Measurements from ENCODE around the gene RIMBP3B. TPM values are rescaled to one million over a fixed set of nuclear protein-coding genes. Genes with fewer than 3 reads are reported as not detected.
"Not testable (repeated sequence)": the region's sequence is repeated elsewhere in the genome, so short reads cannot be mapped to it uniquely, and the experiment has no call there.

RIMBP3B gene
- not detected in 2 replicates for total RNA-seq (2022)
- Bru-seq, nascent RNA, result not detected
- not detected for BruChase-seq, experiment 1, labeled RNA remaining after a 6-hour chase
- percentile 11 among the genes with signal in this experiment for BruChase-seq, experiment 2, labeled RNA remaining after a 2-hour chase
- long read RNA-seq, result 0 reads

GRCh38 chr22:21383701-21384467, at the start of gene RIMBP3B:
TSS of gene RIMBP3B (plus strand) at chr22:21383751. CDS start at chr22:21383859, 108 bp downstream.
- DNase-seq (ENCODE audit: unreplicated experiment); H3K27me3 Mint-ChIP-seq (ENCODE audit: insufficient read depth, unreplicated experiment); H3K4me3 Mint-ChIP-seq (ENCODE audit: unreplicated experiment); BruUV-seq (replicated peaks); H3K27ac Mint-ChIP-seq (ENCODE audit: low read depth, unreplicated experiment); H3K4me1 Mint-ChIP-seq (ENCODE audit: insufficient read depth, unreplicated experiment); intact Hi-C loops (cut with micrococcal nuclease); H3K9me3 Mint-ChIP-seq (ENCODE audit: unreplicated experiment); CTCF ChIA-PET; H3K36me3 Mint-ChIP-seq (ENCODE audit: insufficient read depth, unreplicated experiment); POLR2A ChIA-PET: not testable (repeated sequence)

- CTCF ChIA-PET; intact Hi-C loops (cut with micrococcal nuclease); H3K4me1 Mint-ChIP-seq (ENCODE audit: insufficient read depth, unreplicated experiment); DNase-seq (ENCODE audit: unreplicated experiment); H3K4me3 Mint-ChIP-seq (ENCODE audit: unreplicated experiment); H3K36me3 Mint-ChIP-seq (ENCODE audit: insufficient read depth, unreplicated experiment); H3K9me3 Mint-ChIP-seq (ENCODE audit: unreplicated experiment); POLR2A ChIA-PET; H3K27ac Mint-ChIP-seq (ENCODE audit: low read depth, unreplicated experiment); H3K27me3 Mint-ChIP-seq (ENCODE audit: insufficient read depth, unreplicated experiment); BruUV-seq (replicated peaks): not testable (repeated sequence)
These were observed 26.0 kb upstream of the RIMBP3B start for GRCh38 chr22:21357527-21357926.

GRCh38 chr22:21360525-21360924, 23.0 kb upstream of the RIMBP3B start:
- BruUV-seq (replicated peaks); DNase-seq (ENCODE audit: unreplicated experiment); POLR2A ChIA-PET: not testable (repeated sequence)

GRCh38 chr22:21362473-21362872, 21.1 kb upstream of the RIMBP3B start:
- H3K36me3 Mint-ChIP-seq (ENCODE audit: insufficient read depth, unreplicated experiment); intact Hi-C loops (cut with micrococcal nuclease); BruUV-seq (replicated peaks); POLR2A ChIA-PET; H3K27me3 Mint-ChIP-seq (ENCODE audit: insufficient read depth, unreplicated experiment); H3K4me3 Mint-ChIP-seq (ENCODE audit: unreplicated experiment); DNase-seq (ENCODE audit: unreplicated experiment); H3K4me1 Mint-ChIP-seq (ENCODE audit: insufficient read depth, unreplicated experiment); CTCF ChIA-PET; H3K27ac Mint-ChIP-seq (ENCODE audit: low read depth, unreplicated experiment); H3K9me3 Mint-ChIP-seq (ENCODE audit: unreplicated experiment): not testable (repeated sequence)

More at GRCh38 chr22:21360525-21360924, 23.0 kb upstream of the RIMBP3B start:
- intact Hi-C loops (cut with micrococcal nuclease); H3K4me1 Mint-ChIP-seq (ENCODE audit: insufficient read depth, unreplicated experiment); H3K27me3 Mint-ChIP-seq (ENCODE audit: insufficient read depth, unreplicated experiment); CTCF ChIA-PET; H3K27ac Mint-ChIP-seq (ENCODE audit: low read depth, unreplicated experiment); H3K9me3 Mint-ChIP-seq (ENCODE audit: unreplicated experiment); H3K4me3 Mint-ChIP-seq (ENCODE audit: unreplicated experiment); H3K36me3 Mint-ChIP-seq (ENCODE audit: insufficient read depth, unreplicated experiment): not testable (repeated sequence)

- H3K36me3 Mint-ChIP-seq (ENCODE audit: insufficient read depth, unreplicated experiment); H3K4me1 Mint-ChIP-seq (ENCODE audit: insufficient read depth, unreplicated experiment): not testable (repeated sequence)
These were observed 20.5 kb upstream of the RIMBP3B start for GRCh38 chr22:21363061-21363460.

GRCh38 chr22:21363803-21364202, 19.7 kb upstream of the RIMBP3B start:
- H3K36me3 Mint-ChIP-seq (ENCODE audit: insufficient read depth, unreplicated experiment); BruUV-seq (replicated peaks); POLR2A ChIA-PET; H3K27ac Mint-ChIP-seq (ENCODE audit: low read depth, unreplicated experiment); DNase-seq (ENCODE audit: unreplicated experiment); H3K4me3 Mint-ChIP-seq (ENCODE audit: unreplicated experiment); intact Hi-C loops (cut with micrococcal nuclease); CTCF ChIA-PET; H3K9me3 Mint-ChIP-seq (ENCODE audit: unreplicated experiment); H3K4me1 Mint-ChIP-seq (ENCODE audit: insufficient read depth, unreplicated experiment); H3K27me3 Mint-ChIP-seq (ENCODE audit: insufficient read depth, unreplicated experiment): not testable (repeated sequence)

More at GRCh38 chr22:21363061-21363460, 20.5 kb upstream of the RIMBP3B start:
- H3K4me3 Mint-ChIP-seq (ENCODE audit: unreplicated experiment); intact Hi-C loops (cut with micrococcal nuclease); POLR2A ChIA-PET; H3K27ac Mint-ChIP-seq (ENCODE audit: low read depth, unreplicated experiment); H3K9me3 Mint-ChIP-seq (ENCODE audit: unreplicated experiment); H3K27me3 Mint-ChIP-seq (ENCODE audit: insufficient read depth, unreplicated experiment); DNase-seq (ENCODE audit: unreplicated experiment); BruUV-seq (replicated peaks); CTCF ChIA-PET: not testable (repeated sequence)

GRCh38 chr22:21364362-21364761, 19.2 kb upstream of the RIMBP3B start:
- H3K36me3 Mint-ChIP-seq (ENCODE audit: insufficient read depth, unreplicated experiment); H3K4me1 Mint-ChIP-seq (ENCODE audit: insufficient read depth, unreplicated experiment); BruUV-seq (replicated peaks); H3K4me3 Mint-ChIP-seq (ENCODE audit: unreplicated experiment); H3K27me3 Mint-ChIP-seq (ENCODE audit: insufficient read depth, unreplicated experiment); POLR2A ChIA-PET; intact Hi-C loops (cut with micrococcal nuclease); H3K9me3 Mint-ChIP-seq (ENCODE audit: unreplicated experiment); DNase-seq (ENCODE audit: unreplicated experiment); H3K27ac Mint-ChIP-seq (ENCODE audit: low read depth, unreplicated experiment); CTCF ChIA-PET: not testable (repeated sequence)

GRCh38 chr22:21365337-21365736, 18.2 kb upstream of the RIMBP3B start:
- BruUV-seq (replicated peaks); H3K36me3 Mint-ChIP-seq (ENCODE audit: insufficient read depth, unreplicated experiment); H3K27me3 Mint-ChIP-seq (ENCODE audit: insufficient read depth, unreplicated experiment); DNase-seq (ENCODE audit: unreplicated experiment); H3K4me3 Mint-ChIP-seq (ENCODE audit: unreplicated experiment); H3K9me3 Mint-ChIP-seq (ENCODE audit: unreplicated experiment); H3K4me1 Mint-ChIP-seq (ENCODE audit: insufficient read depth, unreplicated experiment); intact Hi-C loops (cut with micrococcal nuclease); CTCF ChIA-PET; H3K27ac Mint-ChIP-seq (ENCODE audit: low read depth, unreplicated experiment); POLR2A ChIA-PET: not testable (repeated sequence)

- intact Hi-C loops (cut with micrococcal nuclease); H3K36me3 Mint-ChIP-seq (ENCODE audit: insufficient read depth, unreplicated experiment); H3K9me3 Mint-ChIP-seq (ENCODE audit: unreplicated experiment); BruUV-seq (replicated peaks); CTCF ChIA-PET; DNase-seq (ENCODE audit: unreplicated experiment); H3K4me1 Mint-ChIP-seq (ENCODE audit: insufficient read depth, unreplicated experiment); H3K27ac Mint-ChIP-seq (ENCODE audit: low read depth, unreplicated experiment); H3K4me3 Mint-ChIP-seq (ENCODE audit: unreplicated experiment); POLR2A ChIA-PET; H3K27me3 Mint-ChIP-seq (ENCODE audit: insufficient read depth, unreplicated experiment): not testable (repeated sequence)
These were observed 14.8 kb upstream of the RIMBP3B start for GRCh38 chr22:21368603-21369310.
